GM20000 (cell line): Measurements from ENCODE around the gene HS6ST3.

Experiments
- DNase-seq: peaks from one replicate; pipeline ENCODE4 v3.0.0; 2012; ENCODE audit warnings: low spot score
- CTCF ChIP-seq: IDR thresholded peaks from 2 replicates; pipeline ENCODE4 v1.5.1; 2012; ENCODE audit warnings: mild to moderate bottlenecking, control low read depth; ENCODE audit errors: extremely low read depth, missing control alignments

The HS6ST3 gene

GRCh38 chr13:96621634-96622183, 531.8 kb downstream of the HS6ST3 start:
- TF ChIP-seq CTCF, result no peak

DNA sequence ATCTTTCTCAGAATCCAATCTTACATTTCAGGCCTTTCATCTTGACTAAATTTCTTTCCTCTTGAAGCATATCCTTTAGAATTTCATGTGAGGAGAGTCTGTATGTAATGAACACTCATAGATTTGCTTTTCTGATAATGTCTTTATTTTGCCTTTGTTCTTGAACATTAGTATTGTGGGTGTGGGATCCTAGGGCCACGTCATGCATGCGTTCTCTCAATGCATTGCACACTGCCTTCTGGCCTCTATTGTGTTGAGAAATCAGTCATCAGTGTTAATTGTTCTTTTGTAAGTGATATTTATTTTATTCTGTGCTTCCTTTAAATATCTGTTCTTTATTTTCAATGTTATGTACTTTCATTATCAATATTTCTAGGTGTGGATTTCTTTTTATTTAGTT, 539.4 kb downstream of the HS6ST3 start:
- DNase-seq, result no peak
- TF ChIP-seq CTCF, result no peak

More at GRCh38 chr13:96621634-96622183, 531.8 kb downstream of the HS6ST3 start:
- DNase-seq, result no peak

GRCh38 chr13:96632536-96633320, 542.8 kb downstream of the HS6ST3 start:
- no peak for TF ChIP-seq CTCF
- DNase-seq, result no peak

- no peak for DNase-seq
- no peak for TF ChIP-seq CTCF
Observed at GRCh38 chr13:96636001-96636709, 546.2 kb downstream of the HS6ST3 start.

DNA sequence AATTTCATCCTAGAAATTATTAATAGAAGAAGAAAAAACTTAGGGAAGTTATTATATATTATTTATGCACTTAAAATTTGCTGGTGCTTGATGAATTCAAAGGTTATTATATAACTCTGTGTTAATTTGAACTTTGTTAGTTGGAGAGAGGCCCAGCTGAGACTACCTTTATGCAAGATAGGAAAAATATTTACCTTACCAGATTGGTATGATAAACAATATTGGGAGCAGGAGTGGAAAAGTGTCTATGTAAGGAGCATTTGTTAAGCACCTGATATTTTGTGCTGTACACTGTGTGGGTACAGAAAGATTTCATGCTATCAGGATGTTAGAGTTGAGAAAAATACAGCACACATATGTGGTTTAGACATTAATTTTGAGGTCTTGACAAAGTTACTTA, 547.1 kb downstream of the HS6ST3 start:
- no peak for TF ChIP-seq CTCF
- no peak for DNase-seq

DNA sequence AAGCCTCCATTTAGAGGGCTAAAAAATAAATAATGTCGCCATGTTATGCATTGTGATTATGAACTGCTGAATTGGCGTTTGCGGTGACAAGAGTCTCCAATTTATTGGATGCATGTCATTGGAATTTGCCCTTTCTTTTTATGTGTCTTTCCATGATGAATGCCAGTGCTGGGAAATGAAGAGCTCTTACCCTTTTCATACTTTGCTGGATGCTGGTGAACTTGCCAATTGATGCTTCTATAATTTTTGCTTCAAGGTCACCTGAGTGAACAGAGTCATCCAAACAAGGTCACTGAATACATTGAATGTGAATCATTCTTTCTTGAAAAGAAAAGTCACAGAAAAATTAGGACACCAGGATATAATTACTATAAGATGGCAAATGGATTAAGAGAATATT, 556.2 kb downstream of the HS6ST3 start:
- TF ChIP-seq CTCF, result no peak
- DNase-seq, result no peak
